Measurements from ENCODE around the gene BLOC1S5.
"Not testable (repeated sequence)": the region's sequence is repeated elsewhere in the genome, so short reads cannot be mapped to it uniquely, and the experiment has no call there.

The BLOC1S5 gene

DNA sequence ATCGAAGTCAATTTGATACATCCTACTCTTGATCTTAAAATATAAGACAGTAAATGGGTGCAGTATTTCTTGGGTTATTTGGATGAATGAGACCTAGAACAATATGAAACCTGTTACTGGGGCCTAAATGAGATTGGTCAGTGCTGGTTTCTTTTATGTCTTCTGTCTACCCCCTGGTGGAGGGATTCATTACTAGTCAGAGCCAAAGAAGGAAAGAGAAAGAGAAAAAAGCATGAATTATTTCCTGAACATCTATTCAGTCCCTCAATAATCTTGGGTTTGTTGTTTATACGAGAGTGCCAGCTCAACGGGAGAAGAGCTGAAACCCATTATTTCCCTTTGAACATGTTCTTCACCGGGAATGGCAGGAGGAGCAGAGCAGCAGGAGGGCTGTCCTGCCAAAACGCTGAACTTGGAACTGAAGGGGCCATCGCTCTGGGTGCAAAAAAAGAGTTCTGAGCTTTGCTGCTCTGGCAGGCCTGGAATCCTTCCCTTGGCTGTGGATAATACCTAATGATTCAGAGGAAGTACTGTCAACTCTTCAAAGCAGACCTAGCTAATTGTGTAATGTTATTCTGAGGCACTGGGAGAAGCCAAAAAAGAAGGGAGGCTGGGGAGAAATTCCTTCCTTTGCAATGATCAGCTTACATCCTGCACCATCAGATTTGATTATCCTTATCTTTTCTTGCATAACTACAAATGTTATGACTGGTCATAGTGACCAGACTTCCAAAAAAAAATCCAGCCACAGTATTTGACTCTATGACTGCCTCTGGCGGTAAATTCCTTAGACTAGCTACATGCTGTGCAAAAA is 72.0 kb downstream of the BLOC1S5 start:
- peak; percentile 17 to 71 for DNase-seq

DNA sequence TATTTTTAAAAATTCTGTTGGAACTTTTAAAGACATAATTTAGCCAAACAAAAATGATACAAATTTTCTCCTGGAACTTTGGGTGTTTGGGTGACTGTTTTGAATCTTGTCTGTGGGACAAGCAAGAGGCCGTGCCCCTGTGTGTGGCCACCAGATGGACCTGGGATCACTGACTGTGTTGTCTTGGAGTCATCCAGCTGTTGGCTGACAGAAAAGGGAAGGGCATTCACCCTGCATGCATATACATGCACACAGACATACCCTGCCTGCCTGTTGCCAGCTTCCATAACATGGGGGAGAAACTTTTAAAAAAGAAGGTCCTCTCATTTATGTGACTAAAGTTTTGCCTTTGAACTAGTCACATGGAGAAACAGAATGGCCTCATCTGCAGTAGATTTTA is 72.7 kb downstream of the BLOC1S5 start:
- no peak for DNase-seq

DNA sequence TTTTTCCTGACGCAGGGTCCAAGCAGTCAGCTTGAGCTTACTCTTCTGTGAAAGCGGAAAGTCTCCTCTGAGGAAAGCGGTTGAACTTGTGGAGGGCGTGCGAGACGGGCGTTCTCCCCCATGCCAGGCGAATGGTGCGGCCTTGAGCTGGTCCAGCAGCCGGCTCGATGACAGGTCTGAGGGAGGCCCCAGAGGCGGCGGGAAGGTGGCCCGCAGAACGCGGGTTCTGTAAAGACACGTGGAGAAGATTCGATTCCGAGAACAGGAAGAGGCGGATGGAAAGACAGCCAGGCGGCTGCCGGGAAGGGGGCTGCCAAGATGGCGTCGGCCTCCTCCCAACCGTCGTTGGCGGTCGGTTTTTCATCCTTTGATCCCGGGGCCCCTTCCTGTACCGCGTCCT is 78.0 kb downstream of the BLOC1S5 start:
- DNase-seq, result no peak

GRCh38 chr6:7983967-7984366 is 80.2 kb downstream of the BLOC1S5 start:
- DNase-seq, result not testable (repeated sequence)

DNA sequence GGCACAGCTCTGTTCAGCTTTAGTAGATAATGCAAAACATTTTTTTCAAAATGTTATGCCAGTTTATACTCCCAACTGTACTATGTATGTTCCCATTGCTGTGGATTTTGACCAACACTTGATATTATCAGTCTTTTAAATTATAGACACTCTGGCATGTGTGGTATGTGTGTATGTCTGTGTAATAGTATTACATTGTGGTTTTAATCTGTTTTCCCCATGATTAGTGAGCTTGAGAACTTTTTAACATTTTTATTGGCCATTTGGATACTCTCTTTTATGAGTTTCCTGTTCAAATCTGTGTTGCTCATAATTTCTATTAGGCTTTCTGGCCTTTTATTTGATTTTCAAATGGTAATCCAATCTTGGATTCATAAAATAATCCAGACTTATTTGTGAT is 84.4 kb downstream of the BLOC1S5 start:
- DNase-seq, result no peak

DNA sequence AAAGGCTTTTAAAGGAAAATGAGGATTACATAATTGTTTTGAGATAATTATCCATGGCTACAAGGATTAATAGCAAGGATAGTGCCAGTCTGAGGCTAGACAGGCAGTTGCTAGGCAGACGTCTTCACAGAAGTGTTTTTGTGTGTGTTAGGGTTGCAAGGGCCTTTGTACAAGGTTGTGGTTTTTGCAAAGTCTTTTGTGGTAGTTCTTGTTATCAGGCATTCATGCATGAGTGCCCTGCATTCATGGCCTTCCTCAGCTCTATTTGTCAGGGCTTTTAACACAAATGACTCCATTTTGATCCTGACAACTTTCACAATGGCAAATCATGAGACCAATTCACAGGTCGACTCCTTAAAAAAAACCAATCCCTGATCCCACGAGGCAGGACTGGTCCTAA is 85.5 kb downstream of the BLOC1S5 start:
- no peak for DNase-seq

- no peak for DNase-seq
Measured at GRCh38 chr6:7976485-7977056, 87.6 kb downstream of the BLOC1S5 start.

DNA sequence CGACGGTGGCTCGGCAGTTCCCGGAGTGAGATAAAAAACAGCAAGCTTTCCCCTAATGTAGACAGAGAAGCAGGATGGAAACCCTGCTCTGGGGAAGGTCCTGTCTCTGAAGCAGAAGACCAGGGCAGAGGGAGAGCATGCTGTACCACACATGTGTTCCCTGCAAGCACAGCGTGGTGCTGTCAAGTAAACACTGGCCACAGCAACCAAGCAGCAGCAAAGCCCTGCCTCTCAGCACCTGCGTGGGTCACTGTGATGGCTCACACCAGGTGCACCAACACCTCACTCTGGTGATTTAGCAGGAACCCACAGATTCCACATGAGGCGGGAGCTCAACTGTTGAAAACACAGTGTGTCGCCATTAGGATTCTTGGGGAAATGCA is 88.4 kb downstream of the BLOC1S5 start:
- no peak for DNase-seq

DNA sequence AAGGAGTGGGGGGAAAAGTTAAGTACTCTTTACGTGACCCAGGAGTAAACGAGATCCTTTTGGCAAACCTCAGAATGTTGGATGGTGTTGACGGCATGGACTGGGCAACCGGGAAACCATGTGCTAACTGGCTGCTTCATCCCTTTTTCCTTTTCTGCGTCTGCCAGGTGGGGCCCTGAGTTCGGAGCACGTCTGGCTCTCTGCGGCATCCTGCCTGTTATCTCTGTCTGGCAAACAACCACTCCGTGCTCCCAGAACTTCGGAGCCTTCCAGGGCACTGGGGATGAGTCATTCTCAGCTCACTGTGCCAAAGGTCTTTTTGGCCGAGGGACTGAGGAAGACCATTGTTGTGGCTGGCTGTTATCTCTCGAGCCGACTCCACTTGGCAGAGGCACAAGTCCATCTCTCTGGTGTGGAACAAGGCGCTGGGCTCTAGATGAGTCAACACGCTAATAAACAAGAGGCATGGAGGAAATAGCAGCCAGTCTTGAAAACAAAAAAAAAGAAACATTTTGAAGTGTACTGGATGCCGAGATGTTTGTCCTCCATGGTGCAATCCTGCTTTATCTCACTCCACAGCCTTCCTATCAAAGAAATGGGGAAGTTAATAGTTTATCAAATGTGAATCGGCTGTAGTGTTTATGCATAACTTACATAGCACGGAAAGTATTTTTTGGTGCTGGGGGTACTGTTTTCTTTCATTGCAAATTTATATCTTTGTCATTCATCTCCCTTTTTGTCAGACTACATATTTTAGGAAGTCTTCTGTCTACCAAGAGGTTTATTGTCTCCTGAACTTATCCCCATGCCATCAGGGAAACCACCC is 89.0 kb downstream of the BLOC1S5 start:
- DNase-seq, result peak; percentile 73 to 92

DNA sequence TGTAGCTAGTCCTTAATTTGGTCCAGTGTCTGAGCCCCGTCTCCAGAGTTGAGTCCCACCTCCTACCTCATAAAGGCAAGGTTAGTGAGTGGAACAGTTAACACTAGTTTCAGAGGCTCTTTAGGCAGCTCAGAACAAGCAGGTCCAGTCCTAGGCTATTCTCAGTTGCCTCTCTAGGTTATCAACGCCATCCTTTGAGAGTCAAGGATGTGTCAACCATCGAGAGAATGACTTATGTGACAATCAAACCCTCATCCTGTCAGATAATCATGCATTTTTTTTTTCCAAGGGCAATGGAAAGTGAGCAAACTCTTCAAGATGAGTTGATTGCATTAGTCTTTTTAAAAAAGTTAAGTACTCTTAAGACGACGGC is 89.6 kb downstream of the BLOC1S5 start:
- DNase-seq, result no peak

GRCh38 chr6:7973584-7973983 is 90.6 kb downstream of the BLOC1S5 start:
- no peak for DNase-seq

DNA sequence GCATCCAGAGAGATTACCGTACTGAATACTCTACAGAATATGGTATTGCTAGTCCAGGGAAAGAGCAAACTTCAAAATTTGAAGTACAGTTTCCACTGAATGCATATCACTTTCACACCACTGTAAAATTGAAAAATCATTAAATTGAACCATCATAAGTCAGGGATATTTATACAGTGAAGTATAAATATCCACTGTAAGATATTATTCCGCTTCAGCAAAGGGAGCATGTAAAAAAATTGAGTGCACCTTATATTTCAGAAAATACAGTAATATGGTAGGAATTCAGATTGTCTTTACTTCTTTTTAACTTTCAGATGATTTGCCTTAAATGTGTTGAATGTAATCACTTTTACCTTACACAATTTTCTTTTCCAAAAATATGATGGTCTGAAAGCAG is 92.7 kb downstream of the BLOC1S5 start:
- DNase-seq, result no peak

GRCh38 chr6:7970616-7971015 is 93.6 kb downstream of the BLOC1S5 start:
- DNase-seq, result no peak

All from SW 1271 (cell line).